Lower lobe of right lung (tissue), 2 donors: ENCODE measurements around the gene SENP2. TPM values are rescaled to one million over a fixed set of nuclear protein-coding genes. Genes with fewer than 3 reads are reported as not detected.
A peak's percentile ranks its signal among the peaks of the same experiment; 100 is the strongest.

Experiments used
- ATAC-seq, 2 donors: fragments of 200-7000 bp; cut with Tn5 transposase; one replicate each; pipeline ENCODE4 v1.9.1; 2020 to 2022; ENCODE audit warnings: mild to moderate bottlenecking in 2 of 2, moderate library complexity in 2 of 2
- DNase-seq: peaks from one replicate; pipeline ENCODE4 v3.0.0-alpha.2; 2020
- H3K27ac ChIP-seq: fragments of 200-600 bp; one replicate; pipeline ENCODE4 v1.8.0; 2022
- H3K27me3 ChIP-seq: fragments of 200-600 bp; one replicate; pipeline ENCODE4 v1.8.0; 2022; ENCODE audit warnings: low read depth
- H3K36me3 ChIP-seq: fragments of 200-600 bp; one replicate; pipeline ENCODE4 v1.8.0; 2022; ENCODE audit warnings: mild to moderate bottlenecking
- H3K4me1 ChIP-seq: fragments of 200-600 bp; one replicate; pipeline ENCODE4 v1.8.0; 2022
- H3K4me3 ChIP-seq: fragments of 200-600 bp; one replicate; pipeline ENCODE4 v1.8.0; 2022; ENCODE audit warnings: mild to moderate bottlenecking
- H3K9me3 ChIP-seq: fragments of 200-600 bp; one replicate; pipeline ENCODE4 v1.8.0; 2022
- intact Hi-C: fragments of 100-400 bp; cut with DNase I; formaldehyde crosslinking; loops from one replicate; pipeline ENCODE4 v1.11.0; 2022
- long read RNA-seq: library from polyadenylated mRNA; unstranded; transcript quantifications from one replicate; pipeline ENCODE4 v2.0.0, GENCODE V29; 2021
- total RNA-seq: library from RNA; stranded (reverse); fragmentation: NEBNext Ultra II Directional; extraction: Animal tissue kit (Norgen Biotek cat#: 25700); gene quantifications from one replicate; pipeline ENCODE4 v1.2.1, GENCODE V29; 2021
- TF ChIP-seq, protein P1 (sequence below): fragments of 200-600 bp; IDR thresholded peaks from one replicate; pipeline ENCODE4 v1.8.0; 2022; ENCODE audit warnings: antibody characterized with exemption, mild to moderate bottlenecking
- donor health status: DM: no; HTN: yes; CAD: no; lungs with severe emphysema.

The SENP2 gene
- total RNA-seq: 36.5 TPM
- long read RNA-seq, full-length matches to known transcripts: 16 of 33 reads
- long read RNA-seq, partial matches to known transcripts: 5 of 33 reads
- long read RNA-seq, other reads (novel, unspliced or antisense): 12 of 33 reads

DNA sequence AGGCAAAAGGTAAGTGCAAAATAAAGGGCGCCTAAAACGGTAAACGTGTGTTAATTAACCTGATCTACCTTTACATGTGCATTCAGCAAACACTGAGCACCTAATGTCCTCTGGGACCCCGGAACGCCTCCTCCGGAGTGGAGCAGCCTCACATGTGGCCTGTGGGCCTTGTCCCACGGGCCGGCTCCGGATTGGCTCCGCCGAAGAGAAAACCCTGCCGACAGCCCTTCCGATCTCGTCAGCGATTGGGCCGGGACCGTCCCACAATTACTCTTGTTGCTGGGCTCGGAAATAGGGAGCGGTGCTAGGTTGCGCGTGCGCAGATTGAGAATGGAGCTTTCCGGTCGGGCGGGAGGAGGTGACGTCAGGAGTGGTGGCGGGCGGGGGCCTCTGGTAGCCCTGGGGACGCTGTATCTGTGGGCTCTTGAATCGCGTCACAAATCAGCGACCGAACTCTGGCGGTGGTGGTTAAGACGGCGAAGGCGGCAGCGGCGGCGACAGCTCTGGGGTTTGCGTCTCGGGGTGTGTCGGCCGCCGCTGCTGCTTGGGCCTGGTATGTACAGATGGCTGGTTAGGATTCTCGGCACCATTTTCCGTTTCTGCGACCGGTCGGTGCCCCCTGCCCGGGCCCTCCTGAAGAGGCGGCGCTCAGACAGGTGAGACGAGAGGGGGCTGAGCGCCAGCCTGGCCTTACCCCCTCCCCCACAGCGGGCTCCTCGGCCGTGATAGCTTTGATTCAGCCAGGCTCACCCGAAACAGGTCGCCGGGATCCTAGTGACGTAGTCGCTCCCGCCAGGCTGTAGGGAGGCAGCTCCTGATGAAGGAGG, at the start of gene SENP2:
SENP2 (plus strand) TSS at position 437 of the 827 bp plus-strand sequence; CDS start at position 556, 119 bp downstream.
- peak; percentile 98 for ATAC-seq
- intact Hi-C loops: no loop called here

GRCh38 chr3:185537369-185537970, 48.6 kb upstream of the SENP2 start:
- ATAC-seq (peak; percentile 97 to 98), DNase-seq (peak; percentile 63)
- peak overlapping the region; percentile 77 for H3K27ac ChIP-seq
- no peak overlapping the region for H3K4me3 ChIP-seq
- peaks cover 17% of the 10 kb centered on the region for H3K4me1 ChIP-seq
- no peaks in the 10 kb centered on the region for H3K9me3 ChIP-seq
- peaks cover 2% of the 10 kb centered on the region for H3K36me3 ChIP-seq
- intact Hi-C loops: no loop called here
- TF ChIP-seq, protein P1, sequence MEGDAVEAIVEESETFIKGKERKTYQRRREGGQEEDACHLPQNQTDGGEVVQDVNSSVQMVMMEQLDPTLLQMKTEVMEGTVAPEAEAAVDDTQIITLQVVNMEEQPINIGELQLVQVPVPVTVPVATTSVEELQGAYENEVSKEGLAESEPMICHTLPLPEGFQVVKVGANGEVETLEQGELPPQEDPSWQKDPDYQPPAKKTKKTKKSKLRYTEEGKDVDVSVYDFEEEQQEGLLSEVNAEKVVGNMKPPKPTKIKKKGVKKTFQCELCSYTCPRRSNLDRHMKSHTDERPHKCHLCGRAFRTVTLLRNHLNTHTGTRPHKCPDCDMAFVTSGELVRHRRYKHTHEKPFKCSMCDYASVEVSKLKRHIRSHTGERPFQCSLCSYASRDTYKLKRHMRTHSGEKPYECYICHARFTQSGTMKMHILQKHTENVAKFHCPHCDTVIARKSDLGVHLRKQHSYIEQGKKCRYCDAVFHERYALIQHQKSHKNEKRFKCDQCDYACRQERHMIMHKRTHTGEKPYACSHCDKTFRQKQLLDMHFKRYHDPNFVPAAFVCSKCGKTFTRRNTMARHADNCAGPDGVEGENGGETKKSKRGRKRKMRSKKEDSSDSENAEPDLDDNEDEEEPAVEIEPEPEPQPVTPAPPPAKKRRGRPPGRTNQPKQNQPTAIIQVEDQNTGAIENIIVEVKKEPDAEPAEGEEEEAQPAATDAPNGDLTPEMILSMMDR: no peak
- no peaks in the 10 kb centered on the region for H3K27me3 ChIP-seq

More for the DNA sequence above, at the start of gene SENP2:
- H3K36me3 ChIP-seq: peaks cover 8% of the 10 kb centered on the region
- peak; percentile 100 for DNase-seq
- peaks cover 26% of the 10 kb centered on the region for H3K4me1 ChIP-seq
- H3K27ac ChIP-seq: peak within 1 kb of the TSS; percentile 99
- H3K27me3 ChIP-seq: no peaks in the 10 kb centered on the region
- TF ChIP-seq, protein P1: no peak
- H3K4me3 ChIP-seq: peak within 1 kb of the TSS; percentile 95
- no peaks in the 10 kb centered on the region for H3K9me3 ChIP-seq

DNA sequence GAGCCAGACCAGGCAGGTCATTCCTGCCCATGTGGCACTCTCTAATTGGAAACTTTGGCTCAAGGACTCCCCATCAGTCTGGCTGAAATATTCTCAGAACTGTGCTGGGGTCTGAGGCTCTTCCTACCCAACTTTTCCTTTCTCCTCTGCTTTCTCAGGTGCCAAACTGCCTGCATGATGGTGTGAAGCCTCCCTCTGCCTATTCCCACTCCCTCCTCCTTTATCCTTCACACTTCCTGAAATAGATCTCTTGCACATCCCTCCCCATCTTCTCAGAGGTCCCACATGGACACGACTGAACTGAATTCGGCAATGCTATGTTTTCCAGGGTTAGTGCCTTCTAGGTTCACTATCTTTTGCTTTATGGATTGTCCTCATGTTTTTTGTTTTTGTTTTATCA, 46.2 kb upstream of the SENP2 start:
- Histone ChIP-seq H3K27me3 (no peaks in the 10 kb centered on the region), H3K4me1 (peaks cover 17% of the 10 kb centered on the region), H3K4me3 (no peak overlapping the region), H3K27ac (no peak overlapping the region), H3K9me3 (no peaks in the 10 kb centered on the region), H3K36me3 (peaks cover 5% of the 10 kb centered on the region)
- intact Hi-C loops: no loop called here
- TF ChIP-seq, protein P1: no peak
- ATAC-seq (no peak), DNase-seq (no peak)

DNA sequence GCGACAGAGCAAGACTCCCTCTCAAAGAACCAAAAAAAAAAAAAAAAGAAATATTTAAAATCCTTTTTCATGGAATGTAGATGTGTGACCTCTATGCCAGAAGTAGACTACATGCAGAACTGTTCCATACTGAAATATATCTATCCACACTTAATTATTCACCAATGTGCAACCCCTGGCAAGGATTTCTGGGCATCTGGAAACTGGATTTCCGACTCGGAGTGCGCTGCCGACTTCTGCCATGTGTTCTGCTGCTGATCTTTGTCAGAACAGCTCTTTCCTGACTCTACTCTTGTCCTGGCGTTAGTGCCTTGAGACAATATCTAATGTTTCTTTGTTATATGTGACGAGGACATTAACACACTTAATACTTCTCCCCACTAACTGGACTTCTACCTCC, 45.4 kb upstream of the SENP2 start:
- DNase-seq: no peak
- peaks cover 5% of the 10 kb centered on the region for H3K36me3 ChIP-seq
- H3K27ac ChIP-seq: no peak overlapping the region

GRCh38 chr3:185549122-185549521, 37.0 kb upstream of the SENP2 start:
- Histone ChIP-seq H3K9me3 (no peaks in the 10 kb centered on the region), H3K27me3 (no peaks in the 10 kb centered on the region), H3K27ac (peak overlapping the region; percentile 71), H3K36me3 (no peaks in the 10 kb centered on the region), H3K4me1 (peaks cover 6% of the 10 kb centered on the region), H3K4me3 (peak overlapping the region; percentile 34)
- DNase-seq: no peak
- TF ChIP-seq, protein P1: no peak
- ATAC-seq: peak; percentile 62 to 78
- intact Hi-C loops: no loop called here

More for the DNA sequence above, 45.4 kb upstream of the SENP2 start:
- no peaks in the 10 kb centered on the region for H3K9me3 ChIP-seq
- no peaks in the 10 kb centered on the region for H3K27me3 ChIP-seq
- H3K4me1 ChIP-seq: peaks cover 17% of the 10 kb centered on the region
- intact Hi-C loops: no loop called here
- TF ChIP-seq, protein P1: no peak
- H3K4me3 ChIP-seq: no peak overlapping the region
- no peak for ATAC-seq
